Activated T-helper 9 cell treated with anti-CD3 and anti-CD28 coated beads, Interleukin-2, amount 50 U/mL, for 16 hours (primary cell): ENCODE data around the gene INTS2.
"Not testable (repeated sequence)": the region's sequence is repeated elsewhere in the genome, so short reads cannot be mapped to it uniquely, and the experiment has no call there.

ENCODE experiments used
- DNase-seq: peaks from one replicate; pipeline ENCODE4 v3.0.0-alpha.2; 2020; ENCODE audit warnings: low read depth

INTS2 gene

DNA sequence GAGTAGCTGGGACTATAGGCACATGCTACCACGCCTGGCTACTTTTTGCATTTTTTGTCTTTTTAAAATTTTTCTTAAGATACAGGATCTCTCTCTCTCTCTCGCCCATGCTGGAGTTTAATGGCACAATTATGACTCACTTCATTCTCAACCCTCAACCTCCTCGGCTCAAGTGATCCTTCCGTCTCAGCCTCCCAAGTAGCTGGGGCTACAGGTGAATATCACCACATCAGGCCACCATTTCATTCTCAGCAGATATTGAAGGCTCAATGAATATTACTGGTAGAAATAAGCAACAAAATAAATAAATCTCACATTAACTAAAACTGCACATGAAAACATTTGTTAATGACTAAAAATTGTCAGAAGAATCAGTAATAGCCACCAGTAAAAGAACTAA lies 106.1 kb downstream of the INTS2 start:
- no peak for DNase-seq

DNA sequence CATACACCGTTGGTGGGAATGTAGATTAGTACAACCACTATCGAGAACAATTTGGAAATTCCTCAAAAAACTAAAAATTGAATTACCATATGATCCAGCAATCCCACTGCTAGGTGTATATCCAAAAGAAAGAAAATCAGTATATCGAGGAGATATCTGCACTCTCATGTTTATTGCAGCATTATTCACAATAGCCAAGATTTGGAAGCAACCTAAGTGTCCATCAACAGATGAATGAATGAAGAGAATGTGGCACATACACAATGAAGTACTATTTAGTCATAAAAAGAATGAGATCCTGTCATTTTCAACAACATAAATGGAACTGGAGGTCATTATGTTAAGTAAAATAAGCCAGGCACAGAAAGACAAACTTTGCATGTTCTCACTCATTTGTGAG lies 108.5 kb downstream of the INTS2 start:
- DNase-seq, result not testable (repeated sequence)

DNA sequence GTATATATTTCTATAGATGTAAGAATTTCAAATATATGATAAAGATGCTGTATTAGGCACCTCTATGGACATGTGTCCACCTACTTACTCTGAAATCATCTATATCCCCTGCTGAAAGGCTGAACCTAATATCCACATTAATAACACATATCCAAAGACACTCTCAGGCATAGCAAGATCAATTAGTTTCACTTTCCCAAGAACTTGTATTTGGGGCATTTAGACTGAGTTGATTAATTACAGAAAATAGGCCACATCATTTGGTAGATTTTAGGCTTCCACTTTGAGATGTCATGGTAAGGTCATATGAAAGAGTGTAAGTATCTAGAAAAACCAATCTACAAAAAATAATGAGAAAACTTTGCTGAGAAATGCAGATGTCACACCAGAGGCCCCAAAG lies 109.6 kb downstream of the INTS2 start:
- no peak for DNase-seq

DNA sequence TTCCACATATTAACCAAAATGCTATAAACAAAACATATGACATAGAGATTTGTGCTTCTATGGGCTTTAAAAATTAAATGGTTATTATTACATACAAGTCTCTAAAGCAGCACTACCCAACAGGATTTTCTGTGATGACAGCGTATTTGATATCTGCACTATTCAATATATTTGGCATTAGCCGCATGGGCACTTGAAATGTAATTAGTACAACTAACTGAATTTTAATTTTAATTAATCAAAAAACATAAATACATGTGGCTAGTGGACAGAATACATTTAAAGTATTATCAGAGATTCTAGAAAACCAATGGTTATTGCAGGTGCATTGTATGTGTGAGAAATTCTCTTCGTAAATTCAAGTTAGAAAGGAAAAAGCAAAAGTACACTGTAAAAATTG lies 110.3 kb downstream of the INTS2 start:
- no peak for DNase-seq

DNA sequence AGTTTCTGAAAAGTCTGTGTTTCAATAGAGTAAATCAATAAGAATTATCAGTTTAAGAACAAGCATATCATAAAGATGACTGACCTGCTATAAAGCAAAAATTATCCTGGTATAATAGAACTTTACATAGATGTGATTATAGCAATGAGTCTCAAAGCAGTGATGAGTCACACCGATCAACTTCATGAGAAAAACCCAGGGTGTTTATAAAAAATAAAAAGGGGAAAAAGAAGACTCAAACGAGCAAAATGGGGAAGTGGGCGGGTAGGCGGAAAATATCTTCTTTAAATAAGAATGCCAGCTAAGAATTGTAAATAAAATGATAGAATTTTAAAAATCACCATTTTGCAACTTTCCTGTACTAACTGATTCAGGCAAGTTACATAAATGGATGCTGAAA lies 111.2 kb downstream of the INTS2 start:
- no peak for DNase-seq

DNA sequence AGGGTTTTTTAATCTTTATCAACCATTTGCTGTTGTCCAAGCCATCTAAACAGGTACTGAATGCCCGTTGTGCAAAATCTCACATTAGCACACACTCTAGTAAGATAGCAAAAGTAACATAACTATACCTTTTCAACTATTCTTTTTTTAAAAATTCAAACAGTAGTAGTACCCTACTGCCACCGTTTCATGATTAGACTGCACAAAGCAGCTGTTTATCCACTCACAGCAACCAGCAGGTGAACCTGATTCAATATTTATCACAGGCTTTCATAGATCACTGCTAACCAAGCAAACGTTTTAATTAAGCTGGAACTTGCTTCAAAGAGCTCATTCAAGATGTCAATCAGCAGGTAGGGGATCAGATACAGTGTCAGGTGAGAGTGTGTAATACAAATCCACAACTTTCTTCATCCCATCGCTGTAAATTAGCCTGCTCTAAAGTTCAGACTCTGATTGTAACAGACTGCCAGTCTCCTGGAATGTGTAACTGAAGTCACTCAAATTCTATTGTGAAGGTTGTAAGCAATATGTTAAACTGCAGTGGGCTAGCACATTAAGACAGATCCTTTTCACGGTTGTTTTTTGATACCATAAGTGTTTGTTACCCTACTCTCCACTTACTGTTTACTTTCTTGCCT lies 111.8 kb downstream of the INTS2 start:
- no peak for DNase-seq
